GM12891 (cell line): ENCODE measurements around the gene NRK.

Experiments
- POLR2A ChIP-seq: IDR thresholded peaks from 2 replicates; pipeline ENCODE4 v1.6.1; 2011; ENCODE audit warnings: low read depth, low read length, control low read depth
- POLR2AphosphoS5 ChIP-seq: IDR thresholded peaks from 2 replicates; pipeline ENCODE4 v1.6.1; 2011; ENCODE audit warnings: low read depth, low read length, control low read depth
- SPI1 ChIP-seq: IDR thresholded peaks from 2 replicates; pipeline ENCODE4 v1.6.1; 2011; ENCODE audit warnings: low read depth, low read length, control low read depth

DNA sequence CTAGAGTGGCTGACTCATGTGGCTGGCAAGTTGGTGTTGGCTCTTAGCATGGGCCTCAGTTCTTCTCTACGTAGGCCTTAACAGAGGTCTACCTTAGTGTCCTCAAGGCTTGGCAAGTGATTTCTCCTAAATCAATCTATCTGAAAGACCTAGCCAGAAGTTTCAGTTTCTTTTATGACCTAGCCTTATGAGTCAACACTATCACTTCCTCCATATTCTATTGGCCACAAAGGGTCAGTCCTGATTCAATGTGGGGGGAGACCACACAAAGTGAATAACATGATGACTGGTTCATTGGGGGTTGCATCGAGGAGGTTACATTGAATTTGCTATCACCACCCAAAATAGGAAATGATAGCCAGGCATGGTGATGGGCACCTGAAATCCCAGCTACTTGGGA lies 5.8 kb upstream of the NRK start:
- TF ChIP-seq POLR2AphosphoS5 (no peak), POLR2A (no peak), SPI1 (no peak)
